ENCODE results near the gene NRL.

NRL gene

GRCh38 chr14:24130380-24130716 is 15.6 kb upstream of the NRL start, which contains the start of gene FITM1:
Gene FITM1 (plus strand): TSS chr14:24130659. CDS start chr14:24131564, 905 bp downstream.
- in situ Hi-C loops (cut with HindIII; ENCODE audit: low pct_unique_long_range_greater_than_20kb, low sequenced_read_pairs), result no loop called here
- no peak for TF ChIP-seq JUND (IDR thresholded peaks at IDR 0.05; ENCODE audit: low read depth)
- no peak for DNase-seq (ENCODE audit: low read depth in 1 of 2, low spot score in 1 of 2)

DNA sequence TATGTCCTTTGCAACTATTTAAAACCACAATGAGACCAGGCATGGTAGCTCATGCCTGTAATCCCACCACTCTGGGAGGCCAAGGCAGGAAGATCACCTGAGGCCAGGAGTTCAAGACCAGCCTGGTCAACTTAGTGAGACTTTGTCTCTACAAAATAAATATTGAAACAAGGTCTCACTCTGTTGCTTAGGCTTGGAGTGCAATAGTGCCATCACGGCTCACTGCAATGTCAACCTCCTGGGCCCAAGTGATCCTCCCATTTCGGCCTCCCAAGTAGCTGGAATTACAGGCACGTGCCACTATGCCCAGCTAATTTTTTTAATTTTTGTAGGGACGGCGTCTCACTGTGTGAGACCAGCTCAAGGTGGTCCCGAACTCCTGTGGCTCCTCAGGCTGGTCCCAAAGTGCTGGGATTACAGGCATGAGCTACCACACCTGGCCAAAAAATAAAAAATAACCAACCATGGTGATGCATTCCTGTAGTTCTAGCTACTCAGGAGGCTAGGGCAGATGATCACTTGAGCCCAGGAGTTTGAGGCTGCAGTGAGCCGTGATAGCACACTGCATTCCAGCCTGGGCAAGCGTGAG is 14.8 kb upstream of the NRL start:
- no peak for DNase-seq (ENCODE audit: low read depth in 1 of 2, low spot score in 1 of 2)
- no peak for TF ChIP-seq JUND (IDR thresholded peaks at IDR 0.05; ENCODE audit: low read depth)
- in situ Hi-C loops (cut with HindIII; ENCODE audit: low pct_unique_long_range_greater_than_20kb, low sequenced_read_pairs), result no loop called here

DNA sequence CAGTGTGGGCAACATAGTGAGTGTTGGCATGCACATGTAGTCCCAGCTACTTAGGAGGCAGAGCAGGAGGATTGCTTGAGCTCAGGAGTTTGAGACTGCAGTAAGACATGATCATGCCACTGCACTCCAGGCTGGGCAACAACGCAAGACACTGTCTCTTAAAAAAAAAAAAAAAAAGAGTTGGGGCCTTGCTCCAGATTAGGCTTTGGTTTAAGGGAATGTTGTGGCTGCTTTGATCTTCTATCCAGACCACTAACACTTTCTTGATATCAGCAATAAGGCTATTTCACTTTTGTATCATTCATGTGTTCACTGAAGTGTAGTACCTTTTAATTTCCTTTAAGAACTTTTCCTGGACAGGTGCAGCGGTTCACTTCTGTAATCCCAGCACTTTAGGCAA is 12.9 kb upstream of the NRL start:
- in situ Hi-C loops (cut with HindIII; ENCODE audit: low pct_unique_long_range_greater_than_20kb, low sequenced_read_pairs), result no loop called here
- DNase-seq (ENCODE audit: low read depth in 1 of 2, low spot score in 1 of 2), result no peak
- no peak for TF ChIP-seq JUND (IDR thresholded peaks at IDR 0.05; ENCODE audit: low read depth)

GRCh38 chr14:24126939-24127338 is 12.2 kb upstream of the NRL start:
- in situ Hi-C loops (cut with HindIII; ENCODE audit: low pct_unique_long_range_greater_than_20kb, low sequenced_read_pairs), result no loop called here
- TF ChIP-seq JUND (IDR thresholded peaks at IDR 0.05; ENCODE audit: low read depth), result no peak
- no peak for DNase-seq (ENCODE audit: low read depth in 1 of 2, low spot score in 1 of 2)

DNA sequence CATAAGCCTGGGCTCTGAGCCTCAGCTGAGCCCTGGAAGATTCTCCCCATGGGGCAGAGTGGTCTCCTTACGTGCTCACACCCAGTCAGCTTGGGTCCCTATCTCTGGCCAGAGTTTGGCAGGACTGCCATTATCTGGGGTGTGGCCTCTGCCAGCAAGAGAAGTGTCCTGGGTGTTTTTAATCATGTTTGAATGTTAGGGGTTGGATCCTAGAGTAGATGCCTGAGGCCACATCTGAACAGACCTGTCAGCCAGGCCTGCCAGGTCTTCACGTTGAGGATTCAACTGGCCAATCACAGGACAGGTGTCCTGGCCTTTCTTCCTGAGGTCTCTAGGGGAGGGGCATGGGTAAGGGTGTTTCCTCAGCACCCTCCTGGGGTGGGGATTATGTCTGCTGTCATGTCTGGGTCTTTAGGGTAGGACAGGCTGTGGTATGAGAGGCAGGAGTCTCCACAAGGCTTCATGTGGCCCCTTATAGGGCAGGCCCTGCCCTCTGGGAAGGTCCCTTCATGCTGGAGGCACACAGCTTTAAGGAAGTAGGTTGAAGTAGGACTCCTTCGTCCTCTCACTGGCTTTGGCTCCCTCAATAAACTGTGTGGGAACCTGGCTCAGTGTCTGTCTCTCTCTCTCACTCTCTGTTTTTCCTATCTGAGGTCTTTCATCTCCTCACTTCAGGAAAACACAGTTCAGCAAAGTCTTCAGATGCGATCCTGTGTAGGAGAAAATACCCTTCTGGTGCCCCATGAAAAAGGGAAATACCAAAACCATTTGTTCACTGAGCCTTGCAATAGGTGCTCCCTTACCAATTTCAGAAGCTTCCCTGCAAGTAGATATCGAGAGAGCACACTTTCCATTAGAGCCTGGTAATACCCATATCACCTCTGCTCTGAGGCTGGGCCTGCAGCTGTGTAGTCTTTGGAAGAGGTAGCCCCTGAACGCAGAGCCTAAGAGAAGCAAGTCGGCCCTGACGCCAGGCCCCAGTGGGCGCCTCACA is 9.0 kb upstream of the NRL start:
- no peak for TF ChIP-seq JUND (IDR thresholded peaks at IDR 0.05; ENCODE audit: low read depth)
- in situ Hi-C loops (cut with HindIII; ENCODE audit: low pct_unique_long_range_greater_than_20kb, low sequenced_read_pairs), result no loop called here
- DNase-seq (ENCODE audit: low read depth in 1 of 2, low spot score in 1 of 2), result no peak

DNA sequence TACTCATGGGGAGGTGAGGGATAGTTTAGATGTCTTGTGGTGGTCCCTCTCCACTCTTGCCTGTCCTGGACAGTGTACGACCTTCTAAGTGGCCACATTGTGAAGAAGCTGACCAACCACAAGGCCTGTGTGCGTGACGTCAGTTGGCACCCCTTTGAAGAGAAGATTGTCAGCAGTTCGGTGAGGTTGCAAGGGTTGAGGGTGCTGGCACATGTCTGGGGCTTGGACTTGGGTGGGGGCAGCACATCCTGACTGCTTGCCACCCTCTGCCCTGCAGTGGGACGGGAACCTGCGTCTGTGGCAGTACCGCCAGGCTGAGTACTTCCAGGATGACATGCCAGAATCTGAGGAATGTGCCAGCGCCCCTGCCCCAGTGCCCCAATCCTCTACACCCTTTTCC is 8.1 kb upstream of the NRL start:
- DNase-seq (ENCODE audit: low read depth in 1 of 2, low spot score in 1 of 2), result no peak
- in situ Hi-C loops (cut with HindIII; ENCODE audit: low pct_unique_long_range_greater_than_20kb, low sequenced_read_pairs), result no loop called here
- no peak for TF ChIP-seq JUND (IDR thresholded peaks at IDR 0.05; ENCODE audit: low read depth)

DNA sequence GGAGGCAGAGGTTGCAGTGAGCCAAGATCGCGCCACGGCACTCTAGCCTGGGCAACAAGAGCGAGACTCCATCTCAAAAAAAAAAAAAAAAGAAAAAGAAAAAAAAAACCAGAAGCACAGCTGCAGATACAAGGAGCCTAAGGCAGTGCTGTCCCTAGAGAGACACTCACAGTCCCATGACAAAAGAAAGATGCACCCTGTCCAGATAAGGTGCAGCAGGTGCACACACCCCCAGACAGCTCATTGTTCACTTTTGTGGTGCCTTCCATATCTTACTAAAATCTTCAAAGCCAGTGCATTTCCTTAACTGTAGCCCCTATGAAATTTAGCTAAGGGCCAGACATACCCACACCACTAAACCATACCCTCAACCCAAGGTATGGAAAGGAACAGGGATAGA is 7.7 kb upstream of the NRL start:
- in situ Hi-C loops (cut with HindIII; ENCODE audit: low pct_unique_long_range_greater_than_20kb, low sequenced_read_pairs), result no loop called here
- no peak for DNase-seq (ENCODE audit: low read depth in 1 of 2, low spot score in 1 of 2)
- no peak for TF ChIP-seq JUND (IDR thresholded peaks at IDR 0.05; ENCODE audit: low read depth)

DNA sequence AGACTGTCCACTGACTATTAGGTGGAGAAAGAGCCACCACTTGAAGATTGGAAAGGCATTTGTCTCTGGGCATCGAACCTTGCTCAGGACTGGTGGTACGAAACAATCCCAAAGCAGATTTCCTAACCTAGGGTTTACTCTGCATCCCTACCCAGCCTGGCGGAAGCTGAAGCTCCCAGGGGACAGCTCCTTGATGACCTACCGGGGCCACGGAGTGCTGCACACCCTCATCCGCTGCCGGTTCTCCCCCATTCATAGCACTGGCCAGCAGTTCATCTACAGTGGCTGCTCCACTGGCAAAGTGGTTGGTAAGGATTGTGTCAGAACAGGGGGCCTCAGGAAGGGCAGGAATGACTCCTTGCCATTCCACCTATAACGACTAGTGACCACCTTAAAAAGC is 6.5 kb upstream of the NRL start:
- no peak for TF ChIP-seq JUND (IDR thresholded peaks at IDR 0.05; ENCODE audit: low read depth)
- no peak for DNase-seq (ENCODE audit: low read depth in 1 of 2, low spot score in 1 of 2)
- in situ Hi-C loops (cut with HindIII; ENCODE audit: low pct_unique_long_range_greater_than_20kb, low sequenced_read_pairs), result no loop called here

GRCh38 chr14:24119691-24120090 is 4.9 kb upstream of the NRL start:
- no peak for TF ChIP-seq JUND (IDR thresholded peaks at IDR 0.05; ENCODE audit: low read depth)
- no peak for DNase-seq (ENCODE audit: low read depth in 1 of 2, low spot score in 1 of 2)
- in situ Hi-C loops (cut with HindIII; ENCODE audit: low pct_unique_long_range_greater_than_20kb, low sequenced_read_pairs), result no loop called here

DNA sequence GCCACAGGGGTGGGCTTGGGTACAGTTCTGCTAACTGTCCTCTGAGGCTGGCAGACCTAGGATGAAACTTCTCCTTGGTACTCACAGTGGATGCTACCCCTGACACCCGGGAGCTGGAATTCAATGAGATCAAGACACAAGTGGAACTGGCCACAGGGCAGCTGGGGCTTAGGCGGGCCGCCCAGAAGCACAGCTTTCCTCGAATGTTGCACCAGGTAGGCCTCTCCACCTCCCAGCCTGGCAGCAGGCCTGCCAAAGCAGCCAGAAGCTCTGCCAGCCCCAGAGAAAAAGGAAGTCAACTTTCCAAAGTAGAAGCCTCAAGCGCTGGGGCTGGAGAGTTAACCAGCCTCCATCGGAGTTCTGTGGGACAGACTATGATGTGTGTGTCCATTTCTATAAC is 2.4 kb upstream of the NRL start:
- in situ Hi-C loops (cut with HindIII; ENCODE audit: low pct_unique_long_range_greater_than_20kb, low sequenced_read_pairs), result no loop called here
- no peak for DNase-seq (ENCODE audit: low read depth in 1 of 2, low spot score in 1 of 2)
- no peak for TF ChIP-seq JUND (IDR thresholded peaks at IDR 0.05; ENCODE audit: low read depth)

- in situ Hi-C loops (cut with HindIII; ENCODE audit: low pct_unique_long_range_greater_than_20kb, low sequenced_read_pairs), result no loop called here
- TF ChIP-seq JUND (IDR thresholded peaks at IDR 0.05; ENCODE audit: low read depth), result no peak
- DNase-seq (ENCODE audit: low read depth in 1 of 2, low spot score in 1 of 2), result no peak
These were observed 1.5 kb upstream of the NRL start for GRCh38 chr14:24116128-24116814.

GRCh38 chr14:24115422-24116127 is 826 bp upstream of the NRL start:
- DNase-seq (ENCODE audit: low read depth in 1 of 2, low spot score in 1 of 2), result no peak
- in situ Hi-C loops (cut with HindIII; ENCODE audit: low pct_unique_long_range_greater_than_20kb, low sequenced_read_pairs), result no loop called here
- no peak for TF ChIP-seq JUND (IDR thresholded peaks at IDR 0.05; ENCODE audit: low read depth)

Measured in T47D (cell line).